HG02973 (cell line): ENCODE data around the gene ABI3.
"Not testable (repeated sequence)": the region's sequence is repeated elsewhere in the genome, so short reads cannot be mapped to it uniquely, and the experiment has no call there.

Experiments used
- ATAC-seq: cut with Tn5 transposase; IDR thresholded peaks from one replicate; pipeline ENCODE4 v1.9.1; 2021; ENCODE audit warnings: moderate library complexity; ENCODE audit not compliant: unreplicated experiment

ABI3 gene

GRCh38 chr17:49210158-49211029 lies at the start of gene ABI3, which contains the start of gene GNGT2:
ABI3 (plus strand) TSS chr17:49210707; CDS start chr17:49210725, 18 bp downstream.
GNGT2 (minus strand) TSS chr17:49210574; CDS start chr17:49207422, 3,152 bp downstream.
- peak; percentile 71 for ATAC-seq

- no peak for ATAC-seq
Observed at GRCh38 chr17:49162866-49163265, 47.6 kb upstream of the ABI3 start.

GRCh38 chr17:49165143-49165542 lies 45.4 kb upstream of the ABI3 start:
- no peak for ATAC-seq

- ATAC-seq = no peak
Observed at GRCh38 chr17:49168706-49169105, 41.8 kb upstream of the ABI3 start.

GRCh38 chr17:49170216-49170615 lies 40.3 kb upstream of the ABI3 start:
- no peak for ATAC-seq

GRCh38 chr17:49170711-49171110 lies 39.8 kb upstream of the ABI3 start:
- ATAC-seq = not testable (repeated sequence)

GRCh38 chr17:49175978-49176377 lies 34.5 kb upstream of the ABI3 start:
- not testable (repeated sequence) for ATAC-seq

- no peak for ATAC-seq
Observed at GRCh38 chr17:49180303-49180702, 30.2 kb upstream of the ABI3 start.

- ATAC-seq = no peak
Observed at GRCh38 chr17:49180998-49181635, 29.4 kb upstream of the ABI3 start.

- no peak for ATAC-seq
Observed at GRCh38 chr17:49183341-49183740, 27.2 kb upstream of the ABI3 start.

- ATAC-seq = no peak
Observed at GRCh38 chr17:49183801-49184200, 26.7 kb upstream of the ABI3 start.

GRCh38 chr17:49184522-49184921 lies 26.0 kb upstream of the ABI3 start:
- ATAC-seq = not testable (repeated sequence)

- ATAC-seq = not testable (repeated sequence)
Observed at GRCh38 chr17:49185381-49185780, 25.1 kb upstream of the ABI3 start.

GRCh38 chr17:49187301-49187700 lies 23.2 kb upstream of the ABI3 start:
- ATAC-seq = no peak

- ATAC-seq = no peak
Observed at GRCh38 chr17:49190932-49191331, 19.6 kb upstream of the ABI3 start.

GRCh38 chr17:49191409-49191916 lies 19.0 kb upstream of the ABI3 start:
- peak; percentile 4 for ATAC-seq

GRCh38 chr17:49191917-49192741 lies 18.4 kb upstream of the ABI3 start:
- peak; percentile 48 for ATAC-seq

- no peak for ATAC-seq
Observed at GRCh38 chr17:49193513-49194296, 16.8 kb upstream of the ABI3 start.

- ATAC-seq = no peak
Observed at GRCh38 chr17:49194297-49194607, 16.3 kb upstream of the ABI3 start.

GRCh38 chr17:49195751-49196150 lies 14.8 kb upstream of the ABI3 start:
- no peak for ATAC-seq
